GM19328 (cell line): ENCODE measurements around the gene ACSL6.
"Not testable (repeated sequence)": the region's sequence is repeated elsewhere in the genome, so short reads cannot be mapped to it uniquely, and the experiment has no call there.

Experiments
- ATAC-seq: cut with Tn5 transposase; IDR thresholded peaks from one replicate; pipeline ENCODE4 v1.9.1; 2021; ENCODE audit warnings: mild to moderate bottlenecking, moderate library complexity; ENCODE audit not compliant: unreplicated experiment

Gene ACSL6

DNA sequence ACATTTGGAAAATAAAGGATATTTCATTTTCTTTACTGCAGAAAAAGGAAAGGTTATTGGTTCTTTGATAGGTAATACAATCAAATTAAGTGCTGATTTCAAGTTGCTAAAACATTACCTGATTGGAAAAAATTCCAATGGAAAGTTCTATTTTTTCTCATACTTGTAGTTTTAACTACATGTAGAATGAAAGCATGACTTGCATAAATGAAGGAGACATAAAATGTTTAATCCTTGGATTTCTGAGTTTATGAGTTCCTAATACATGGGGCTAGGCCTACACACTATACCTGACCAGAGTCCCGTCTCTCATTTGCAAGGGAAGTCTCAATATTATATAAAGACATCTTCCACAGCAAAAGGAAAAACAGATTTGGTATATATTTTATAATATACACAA lies 60.8 kb downstream of the ACSL6 start:
- ATAC-seq = no peak

DNA sequence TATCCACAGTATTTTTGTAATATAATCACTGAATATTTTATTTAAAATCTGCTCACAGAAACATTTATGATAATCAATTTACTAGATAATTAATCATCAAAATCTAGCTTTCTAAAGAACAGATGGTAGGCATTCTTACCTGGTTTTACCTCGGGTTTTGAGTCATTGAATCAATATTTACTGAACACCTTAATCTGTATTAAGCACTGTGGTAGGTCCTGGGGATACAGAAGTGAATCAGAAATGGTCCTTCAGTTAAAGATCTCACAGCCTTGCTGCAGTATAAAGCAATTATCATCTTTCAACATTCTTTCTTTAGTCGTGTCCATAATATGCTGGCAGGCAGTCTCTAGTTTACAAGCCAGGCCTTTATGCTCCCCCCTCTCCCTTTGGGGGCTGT lies 64.0 kb downstream of the ACSL6 start:
- ATAC-seq = no peak

DNA sequence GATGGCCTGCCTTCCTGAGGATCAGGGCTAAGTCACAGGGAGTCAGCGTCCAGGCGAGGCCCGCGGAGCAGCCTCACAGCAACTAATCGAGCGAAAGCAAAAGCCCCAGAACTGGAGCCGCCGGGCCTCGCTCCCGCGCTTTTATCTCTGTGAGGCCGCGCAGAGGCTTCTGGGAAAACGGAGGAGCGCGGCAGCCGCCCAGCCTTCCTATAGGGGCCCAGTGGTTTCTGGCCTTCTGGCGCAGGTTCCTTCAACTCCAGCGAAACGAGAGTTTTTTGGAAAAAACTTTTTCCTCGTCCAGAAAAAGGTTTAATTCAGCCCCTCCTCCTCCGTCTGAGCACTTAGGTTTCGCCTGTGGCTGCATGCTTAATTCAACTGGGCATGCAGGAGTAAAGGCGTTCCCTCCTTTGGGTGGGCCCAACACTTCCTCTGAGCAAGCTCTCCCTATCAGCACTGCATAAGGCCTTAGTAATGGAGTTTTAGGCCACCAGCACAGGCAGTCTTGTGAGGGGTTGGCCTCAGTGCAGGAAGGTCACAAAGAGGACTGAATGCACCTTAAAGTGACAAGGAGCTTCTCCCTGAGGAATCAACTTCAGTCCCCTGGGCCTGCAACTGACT lies 65.8 kb downstream of the ACSL6 start, which contains the start of gene MEIKIN:
TSS of gene MEIKIN (minus strand) at position 113 of the 618 bp plus-strand sequence. CDS start 158 bp downstream, outside the sequence.
- no peak for ATAC-seq

DNA sequence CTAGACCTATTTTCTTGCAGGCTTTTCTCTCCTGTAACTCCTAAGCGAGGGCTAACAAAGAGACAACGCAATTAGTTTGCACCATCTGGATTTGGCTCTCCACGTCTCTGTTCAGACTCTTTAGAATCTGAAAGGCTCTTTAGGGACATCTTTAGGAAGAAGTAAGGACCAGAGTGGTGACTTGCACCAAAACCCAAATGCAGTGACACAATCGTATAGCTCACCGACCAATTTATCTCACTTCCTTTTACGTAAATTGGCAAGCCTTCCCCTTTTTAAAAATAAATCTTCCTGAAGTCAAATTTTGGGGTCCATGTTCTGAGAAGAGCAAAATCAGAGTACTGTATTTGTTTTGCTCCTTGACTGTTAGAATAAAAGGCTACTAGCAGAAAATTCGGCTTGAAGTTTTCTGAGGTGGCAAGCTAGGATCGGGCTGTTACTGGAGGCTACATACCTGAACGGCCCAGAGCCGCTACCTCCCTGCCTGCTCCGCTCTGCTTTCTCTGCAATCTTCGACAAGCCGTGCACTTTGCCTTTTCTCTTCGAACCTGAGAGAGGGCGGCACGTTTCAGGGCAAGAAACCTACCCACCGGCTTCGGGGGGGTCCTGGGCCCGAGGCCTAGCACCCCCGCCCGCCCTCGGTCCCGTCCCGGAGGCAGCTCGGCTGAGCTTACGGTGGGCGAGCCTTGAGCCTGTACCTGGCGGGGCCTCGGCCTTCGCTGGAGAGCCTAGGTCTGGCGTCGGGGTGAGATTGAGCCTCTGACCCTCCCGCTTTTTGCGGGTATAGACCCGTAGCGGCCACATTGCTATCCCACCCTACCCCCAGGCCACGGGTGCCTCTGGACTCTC lies 66.5 kb downstream of the ACSL6 start:
- ATAC-seq = no peak

DNA sequence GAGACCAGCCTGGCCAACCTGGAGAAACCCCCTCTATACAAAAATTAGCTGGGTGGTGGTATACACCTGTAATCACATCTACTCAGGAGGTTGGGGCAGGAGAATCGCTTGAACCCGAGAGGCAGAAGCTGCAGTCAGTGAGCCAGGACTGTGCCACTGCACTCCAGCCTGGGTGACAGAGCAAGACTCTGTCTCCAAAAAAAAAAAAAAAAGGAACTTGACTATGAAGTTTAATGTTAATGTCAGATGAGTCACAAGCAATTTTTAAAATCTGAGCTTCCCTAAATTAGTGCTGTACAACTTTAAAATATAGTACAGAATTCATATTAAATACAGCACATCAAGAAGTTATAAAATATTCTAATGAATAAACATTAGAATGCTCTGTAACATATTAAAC lies 67.5 kb downstream of the ACSL6 start:
- ATAC-seq = no peak

DNA sequence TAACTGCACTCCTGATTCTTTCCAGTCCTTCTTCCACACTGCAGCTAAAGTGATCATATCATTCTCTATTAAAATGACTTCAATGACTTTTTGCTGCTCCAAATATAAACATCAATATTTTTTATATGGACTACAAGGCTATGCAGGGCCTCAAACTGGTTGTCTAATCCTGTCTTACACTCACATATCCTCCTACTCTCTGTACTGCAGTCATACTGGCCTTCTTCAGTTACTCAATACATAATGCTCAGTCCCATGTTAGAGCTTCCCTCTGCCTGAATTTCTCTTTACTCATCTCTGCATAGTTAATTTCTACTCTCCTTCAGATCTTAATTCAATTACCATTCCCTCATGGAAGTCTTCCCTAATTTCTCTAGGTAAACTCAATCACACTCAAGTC lies 69.4 kb downstream of the ACSL6 start:
- no peak for ATAC-seq

DNA sequence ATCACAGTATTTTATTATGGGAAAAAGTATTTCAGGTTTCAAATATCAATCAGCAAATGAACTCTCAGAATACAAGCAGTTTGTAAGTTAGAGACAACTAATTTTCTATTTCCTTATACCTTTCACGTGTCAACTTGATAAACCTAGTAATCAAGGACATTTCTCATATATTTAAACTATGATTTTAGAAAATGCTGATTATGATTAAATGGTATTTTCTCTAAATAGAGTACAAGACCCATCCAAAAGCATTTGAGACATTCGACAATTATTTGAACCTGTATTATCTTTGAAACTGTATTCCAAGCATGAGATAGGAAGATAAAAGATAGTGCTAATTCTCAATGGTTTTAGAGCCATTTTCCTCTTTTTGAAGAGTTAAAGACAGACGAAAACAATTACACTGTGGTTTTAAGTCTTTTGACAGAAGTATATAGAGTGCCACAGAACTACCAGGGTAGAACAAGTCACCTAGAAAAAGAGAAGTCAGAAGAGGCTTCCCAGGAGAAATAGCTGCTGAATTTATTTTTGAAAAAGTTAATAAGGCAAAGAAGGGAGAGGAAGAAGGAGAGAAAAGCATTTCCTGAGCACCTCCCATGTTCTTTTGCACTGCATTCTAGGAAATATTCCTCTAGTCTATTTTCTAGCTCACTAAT lies 71.6 kb downstream of the ACSL6 start:
- no peak for ATAC-seq

DNA sequence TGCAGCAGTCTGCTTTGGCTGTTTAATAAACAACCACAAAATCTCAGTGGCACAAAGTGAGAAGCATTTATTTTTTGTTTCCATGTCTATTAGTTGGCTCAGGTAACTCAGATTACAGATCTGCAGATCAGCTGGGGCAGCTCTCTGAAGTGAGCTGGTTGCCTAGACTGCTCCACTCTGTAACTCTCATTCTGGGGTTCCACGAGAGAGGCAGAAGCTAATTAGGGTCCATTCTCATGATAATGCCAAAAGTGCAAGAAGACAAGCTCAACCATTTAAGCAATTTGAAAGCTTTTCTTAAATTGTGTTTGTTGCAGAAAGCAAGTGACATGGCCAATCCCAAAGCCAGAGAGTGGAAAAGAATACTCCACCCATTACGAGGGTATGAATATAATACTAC lies 79.2 kb downstream of the ACSL6 start:
- no peak for ATAC-seq

DNA sequence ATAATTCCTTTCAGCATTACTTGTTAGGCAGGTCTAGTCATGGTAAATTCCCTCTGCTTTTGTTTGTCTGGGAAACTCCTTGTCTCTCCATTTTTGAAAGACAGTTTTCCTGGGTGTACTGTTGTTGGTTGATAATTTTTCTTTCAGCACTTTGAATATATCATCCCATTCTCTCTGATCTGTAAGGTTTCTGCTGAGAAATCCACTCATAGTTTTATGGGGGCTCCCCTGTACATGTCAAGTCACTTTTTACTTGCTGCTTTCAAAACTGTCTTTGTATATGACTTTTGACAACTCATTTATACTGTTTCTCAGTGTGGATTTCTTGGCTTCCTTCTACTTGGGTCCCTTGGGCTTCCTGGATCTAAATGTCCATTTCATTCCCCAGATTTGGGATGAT lies 82.5 kb downstream of the ACSL6 start:
- no peak for ATAC-seq

DNA sequence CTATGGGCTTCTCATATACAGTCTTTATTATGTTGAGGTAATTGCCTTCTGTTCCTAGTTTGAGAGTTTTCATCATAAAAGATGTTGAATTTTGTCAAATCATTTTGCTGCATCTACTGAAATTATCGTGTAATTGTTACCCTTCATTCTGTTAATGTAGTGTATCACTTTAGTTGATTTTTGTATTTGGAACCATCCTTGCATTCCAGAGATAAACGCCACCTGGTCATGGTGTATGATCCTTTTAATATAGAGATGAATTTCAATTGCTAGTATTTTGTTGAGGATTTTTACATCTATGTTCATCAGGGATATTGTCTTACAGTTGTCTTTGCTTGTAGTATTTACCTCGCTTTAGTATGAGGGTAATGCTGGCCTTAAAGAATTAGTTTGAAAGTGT lies 85.3 kb downstream of the ACSL6 start:
- no peak for ATAC-seq

DNA sequence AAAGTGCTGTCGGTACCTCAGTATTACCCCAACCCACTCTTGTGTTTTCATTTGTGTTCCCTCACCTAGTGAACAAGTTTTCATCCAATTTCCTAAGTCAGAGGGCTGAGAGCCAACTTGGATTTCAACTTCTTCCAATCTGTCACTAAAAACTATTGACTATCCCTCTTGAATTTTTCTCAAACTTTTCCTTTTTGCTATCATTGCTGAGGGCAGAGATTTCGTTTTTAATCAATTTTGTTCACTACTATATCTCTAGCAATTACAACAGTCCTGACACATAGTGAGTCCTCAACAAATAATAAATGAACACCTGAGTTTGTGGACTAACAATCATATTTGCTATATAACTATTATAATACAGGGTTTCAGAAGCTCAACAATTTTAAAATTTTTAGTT lies 95.0 kb downstream of the ACSL6 start:
- ATAC-seq = no peak

DNA sequence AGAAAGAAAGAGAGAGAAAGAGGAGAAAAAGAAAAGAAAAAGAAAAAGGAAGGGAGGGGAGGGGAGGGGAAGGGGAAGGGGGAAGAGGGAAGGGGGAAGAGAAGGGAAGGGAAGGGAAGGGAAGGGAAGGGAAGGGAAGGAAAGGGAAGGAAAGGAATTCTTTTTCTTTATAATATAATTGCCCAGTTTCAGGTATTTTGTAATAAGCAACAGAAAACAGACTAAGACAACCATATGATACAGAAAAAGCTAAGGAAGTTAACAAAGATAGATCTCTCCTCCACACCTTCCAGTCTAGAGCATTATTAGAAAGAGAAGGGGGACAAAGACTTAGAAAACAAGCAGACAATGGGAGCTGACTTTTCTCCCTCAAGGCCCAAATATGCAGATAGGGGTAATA lies 97.0 kb downstream of the ACSL6 start:
- no peak for ATAC-seq

DNA sequence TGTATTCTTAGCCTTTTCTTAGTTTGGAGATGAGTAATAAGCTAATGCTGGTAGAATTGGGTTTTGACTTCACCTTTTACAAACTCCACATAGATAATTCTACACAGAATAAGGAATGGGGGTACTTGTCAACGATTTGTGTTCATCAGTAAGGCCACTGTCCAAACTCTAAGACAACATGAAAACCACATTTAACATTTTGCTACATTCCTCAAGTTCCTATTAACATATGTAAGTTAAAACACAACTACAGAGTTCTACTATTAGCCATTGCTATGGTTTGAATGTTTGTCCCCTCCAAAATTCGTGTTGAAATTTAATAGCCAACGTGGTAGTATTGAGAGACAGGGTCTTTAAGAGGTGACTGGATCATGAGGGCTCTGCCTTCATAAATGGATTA lies 97.9 kb downstream of the ACSL6 start:
- ATAC-seq = no peak

DNA sequence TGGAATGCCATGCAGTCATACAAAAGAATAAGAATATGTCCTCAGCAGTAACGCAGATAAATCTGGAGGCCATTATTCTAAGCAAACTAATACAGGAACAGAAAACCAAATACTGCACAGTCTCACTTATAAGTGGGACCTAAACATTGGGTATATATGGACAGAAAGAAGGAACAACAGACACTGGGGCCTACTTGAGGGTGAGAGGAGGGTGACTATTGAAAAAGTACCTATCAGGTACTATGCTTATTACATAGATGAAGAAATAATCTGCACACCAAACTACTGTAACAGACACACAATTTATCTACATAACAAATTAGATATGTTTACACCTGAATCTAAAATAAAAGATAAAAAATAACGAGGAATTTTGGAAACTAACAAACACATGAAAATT lies 104.8 kb downstream of the ACSL6 start:
- ATAC-seq = no peak

DNA sequence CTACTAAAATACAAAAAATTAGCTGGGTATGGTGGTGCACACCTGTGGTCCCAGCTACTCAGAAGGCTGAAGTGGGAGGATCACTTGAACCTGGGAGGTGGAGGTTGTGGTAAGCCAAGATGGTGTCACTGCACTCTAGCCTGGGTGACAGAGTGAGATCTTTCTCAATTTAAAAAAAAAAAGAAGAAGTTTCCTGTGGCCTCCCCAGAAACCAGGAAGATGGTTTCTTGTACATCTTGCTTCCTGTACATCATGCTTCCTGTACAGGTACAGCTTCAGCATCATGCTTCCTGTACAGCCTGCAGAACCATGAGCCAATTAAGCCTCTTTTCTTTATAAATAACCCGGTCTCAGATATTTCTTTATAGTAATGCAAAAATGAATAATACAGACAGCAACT lies 109.2 kb downstream of the ACSL6 start:
- not testable (repeated sequence) for ATAC-seq
